ENCODE data around the gene UBE2H.

UBE2H gene

DNA sequence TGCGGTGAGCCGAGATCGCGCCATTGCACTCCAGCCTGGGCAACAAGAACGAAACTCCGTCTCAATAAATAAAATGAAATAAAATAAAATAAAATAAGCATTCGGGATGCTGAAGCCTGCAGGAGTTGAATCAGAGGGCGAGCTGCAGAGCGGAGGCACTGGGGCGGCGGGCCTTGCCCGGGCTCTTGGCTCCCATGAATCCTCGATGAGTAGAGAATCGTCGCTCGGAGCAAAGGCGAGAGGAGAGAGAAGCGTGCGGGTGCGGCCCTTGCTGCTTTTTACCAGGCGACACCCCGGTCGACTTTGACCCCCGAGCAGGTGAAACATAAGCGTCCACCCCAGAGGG, 168.3 kb downstream of the UBE2H start:
- DNase-seq = no peak

- DNase-seq = no peak
These were observed 169.2 kb downstream of the UBE2H start for GRCh38 chr7:129783584-129783919.

DNA sequence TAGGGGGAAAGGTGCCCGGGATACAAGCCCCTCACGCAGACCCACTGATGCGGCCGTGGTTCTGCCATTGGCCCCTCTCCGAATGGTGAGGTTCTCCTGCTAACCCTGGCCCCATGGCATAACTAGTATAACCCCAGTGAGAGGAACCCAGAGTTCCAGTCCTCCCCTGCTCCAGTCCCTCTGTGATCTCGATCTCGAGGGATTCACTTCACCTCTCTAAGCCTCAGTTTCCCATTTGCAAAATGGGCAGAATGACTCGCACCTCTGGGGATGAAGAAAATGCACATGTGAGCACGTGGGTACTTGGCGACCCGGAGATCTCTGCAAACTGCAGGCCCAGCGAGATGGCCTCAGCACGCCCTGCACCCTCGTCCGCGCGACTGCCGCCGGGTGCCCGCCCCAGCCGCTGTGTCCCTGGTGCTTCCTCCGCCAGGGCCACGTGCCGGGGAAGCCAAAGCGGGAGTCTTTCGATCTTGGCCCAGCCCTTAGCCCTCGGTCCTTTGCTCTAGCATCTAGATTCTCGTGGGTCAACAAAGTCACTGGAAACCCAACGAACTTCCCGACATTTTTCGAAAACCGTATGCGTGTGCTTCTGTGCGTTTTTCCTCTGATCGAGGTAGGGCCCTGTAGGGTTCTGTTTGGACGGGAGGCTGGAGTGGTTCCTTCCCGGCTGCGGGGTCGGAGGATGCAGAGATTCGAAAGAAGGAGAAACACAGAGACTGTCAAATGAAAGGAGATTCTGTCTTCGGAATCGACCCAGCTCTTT, 169.8 kb downstream of the UBE2H start:
- DNase-seq = no peak

GRCh38 chr7:129781928-129782817, 170.6 kb downstream of the UBE2H start:
- no peak for DNase-seq

- DNase-seq = no peak
These were observed 171.5 kb downstream of the UBE2H start for GRCh38 chr7:129780974-129781927.
